ENCODE measurements around the gene PPEF2.

PPEF2 gene

GRCh38 chr4:75878246-75878756 is 24.0 kb downstream of the PPEF2 start:
- ATAC-seq: no peak

DNA sequence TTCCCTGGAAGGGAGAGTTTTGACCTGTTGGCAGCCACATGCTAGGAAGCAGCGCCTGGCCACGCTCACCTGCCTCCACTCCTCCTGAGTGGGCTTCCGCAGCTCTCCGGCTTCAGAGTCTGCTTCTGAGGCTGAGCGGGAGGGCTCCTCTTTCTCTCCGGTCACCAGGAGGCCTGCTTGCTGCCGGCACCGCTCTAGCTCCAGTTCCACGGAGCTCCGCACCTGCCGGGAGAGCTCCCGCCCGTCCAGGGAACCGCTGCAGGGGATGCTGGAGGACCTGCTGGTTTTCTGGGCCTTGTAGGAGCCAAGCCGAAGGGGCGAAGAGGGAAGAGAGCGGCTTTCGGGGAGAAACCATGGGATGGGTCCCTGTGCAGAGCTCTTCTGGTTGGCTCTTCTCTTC is 26.0 kb downstream of the PPEF2 start:
- no peak for TF ChIP-seq ZFP3 (CRISPR knock-in tag; IDR thresholded peaks at IDR 0.05)
- no peak for TF ChIP-seq GLIS3 (CRISPR knock-in tag; IDR thresholded peaks at IDR 0.05)
- no peak for ATAC-seq

More at GRCh38 chr4:75878246-75878756, 24.0 kb downstream of the PPEF2 start:
- no peak for TF ChIP-seq ARNTL (CRISPR knock-in tag; IDR thresholded peaks at IDR 0.05; ENCODE audit: borderline replicate concordance, low read depth)
- no peak for TF ChIP-seq ZNF8 (CRISPR knock-in tag; IDR thresholded peaks at IDR 0.05)
- TF ChIP-seq, protein P1, sequence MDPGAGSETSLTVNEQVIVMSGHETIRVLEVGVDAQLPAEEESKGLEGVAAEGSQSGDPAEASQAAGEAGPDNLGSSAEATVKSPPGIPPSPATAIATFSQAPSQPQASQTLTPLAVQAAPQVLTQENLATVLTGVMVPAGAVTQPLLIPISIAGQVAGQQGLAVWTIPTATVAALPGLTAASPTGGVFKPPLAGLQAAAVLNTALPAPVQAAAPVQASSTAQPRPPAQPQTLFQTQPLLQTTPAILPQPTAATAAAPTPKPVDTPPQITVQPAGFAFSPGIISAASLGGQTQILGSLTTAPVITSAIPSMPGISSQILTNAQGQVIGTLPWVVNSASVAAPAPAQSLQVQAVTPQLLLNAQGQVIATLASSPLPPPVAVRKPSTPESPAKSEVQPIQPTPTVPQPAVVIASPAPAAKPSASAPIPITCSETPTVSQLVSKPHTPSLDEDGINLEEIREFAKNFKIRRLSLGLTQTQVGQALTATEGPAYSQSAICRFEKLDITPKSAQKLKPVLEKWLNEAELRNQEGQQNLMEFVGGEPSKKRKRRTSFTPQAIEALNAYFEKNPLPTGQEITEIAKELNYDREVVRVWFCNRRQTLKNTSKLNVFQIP (CRISPR knock-in tag; IDR thresholded peaks at IDR 0.05; ENCODE audit: borderline replicate concordance, low read depth): no peak
- no peak for TF ChIP-seq PPARA (CRISPR knock-in tag; IDR thresholded peaks at IDR 0.05; ENCODE audit: borderline replicate concordance)
- no peak for TF ChIP-seq RARB (CRISPR knock-in tag; IDR thresholded peaks at IDR 0.05)
- no peak for TF ChIP-seq PATZ1 (CRISPR knock-in tag; IDR thresholded peaks at IDR 0.05; ENCODE audit: borderline replicate concordance)
- TF ChIP-seq OSR1 (CRISPR knock-in tag; IDR thresholded peaks at IDR 0.05): no peak
- no peak for TF ChIP-seq TCF4 (CRISPR knock-in tag; IDR thresholded peaks at IDR 0.05; ENCODE audit: borderline replicate concordance)
- TF ChIP-seq ZNF565 (CRISPR knock-in tag; conservative IDR thresholded peaks at IDR 0.05; ENCODE audit: low read depth): no peak

DNA sequence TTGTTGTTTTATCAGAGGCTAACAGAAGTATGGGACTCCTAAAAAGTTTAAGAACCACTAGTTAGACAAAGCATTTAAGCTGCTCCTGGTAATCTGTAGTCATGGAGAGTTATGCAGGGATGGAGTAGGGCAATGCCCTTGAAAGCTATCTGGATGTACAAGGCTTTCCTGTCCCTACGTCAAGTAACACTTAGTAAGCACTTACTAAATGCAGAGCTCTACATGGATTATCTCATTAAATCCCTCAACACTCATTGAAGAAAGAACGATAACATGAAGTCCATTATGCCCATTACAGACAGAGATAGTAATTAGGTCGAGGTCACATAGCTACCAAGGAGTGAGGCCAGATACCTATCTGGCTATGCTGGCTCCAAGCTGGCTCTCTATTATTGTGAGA is 33.2 kb downstream of the PPEF2 start:
- ATAC-seq: no peak
- TF ChIP-seq ESRRG (CRISPR knock-in tag; IDR thresholded peaks at IDR 0.05) (no peak), CSDC2 (CRISPR knock-in tag; IDR thresholded peaks at IDR 0.05) (no peak), ZFP3 (CRISPR knock-in tag; IDR thresholded peaks at IDR 0.05) (no peak), TCF4 (CRISPR knock-in tag; IDR thresholded peaks at IDR 0.05; ENCODE audit: borderline replicate concordance) (no peak), ARNTL (CRISPR knock-in tag; IDR thresholded peaks at IDR 0.05; ENCODE audit: borderline replicate concordance, low read depth) (no peak), GLIS3 (CRISPR knock-in tag; IDR thresholded peaks at IDR 0.05) (no peak), OSR1 (CRISPR knock-in tag; IDR thresholded peaks at IDR 0.05) (no peak), PATZ1 (CRISPR knock-in tag; IDR thresholded peaks at IDR 0.05; ENCODE audit: borderline replicate concordance) (no peak), PPARA (CRISPR knock-in tag; IDR thresholded peaks at IDR 0.05; ENCODE audit: borderline replicate concordance) (no peak), ZNF565 (CRISPR knock-in tag; conservative IDR thresholded peaks at IDR 0.05; ENCODE audit: low read depth) (no peak), TOX (CRISPR knock-in tag; IDR thresholded peaks at IDR 0.05; ENCODE audit: borderline replicate concordance) (no peak)
- TF ChIP-seq, protein P1 (CRISPR knock-in tag; IDR thresholded peaks at IDR 0.05; ENCODE audit: borderline replicate concordance, low read depth): no peak

GRCh38 chr4:75867130-75867529 is 35.1 kb downstream of the PPEF2 start:
- no peak for ATAC-seq
- TF ChIP-seq TOX (CRISPR knock-in tag; IDR thresholded peaks at IDR 0.05; ENCODE audit: borderline replicate concordance): no peak
- no peak for TF ChIP-seq ZNF565 (CRISPR knock-in tag; conservative IDR thresholded peaks at IDR 0.05; ENCODE audit: low read depth)
- no peak for TF ChIP-seq CSDC2 (CRISPR knock-in tag; IDR thresholded peaks at IDR 0.05)
- no peak for TF ChIP-seq ZFP3 (CRISPR knock-in tag; IDR thresholded peaks at IDR 0.05)
- TF ChIP-seq ESRRG (CRISPR knock-in tag; IDR thresholded peaks at IDR 0.05): no peak

DNA sequence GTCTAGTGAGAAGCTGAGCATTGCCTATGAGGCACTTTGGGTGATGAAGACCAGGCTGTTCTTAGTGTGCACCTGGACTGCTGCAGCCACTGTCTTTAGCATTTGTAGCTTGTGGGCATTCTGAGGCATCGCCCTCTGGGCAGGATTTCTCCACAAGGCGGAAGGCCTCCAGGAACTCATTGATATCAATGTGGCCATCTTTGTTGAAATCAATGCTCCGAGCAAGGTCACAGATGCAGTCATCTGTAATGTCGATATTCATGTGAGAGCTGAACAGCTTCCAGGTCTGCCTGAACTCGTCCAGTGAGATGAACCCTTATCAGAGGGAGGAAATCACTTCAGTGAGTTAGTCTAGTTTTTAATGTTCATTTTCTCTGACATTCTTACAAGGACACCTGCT is 41.6 kb downstream of the PPEF2 start:
- TF ChIP-seq ZNF8 (CRISPR knock-in tag; IDR thresholded peaks at IDR 0.05) (no peak), SNAI2 (CRISPR knock-in tag; IDR thresholded peaks at IDR 0.05) (no peak)

GRCh38 chr4:75858721-75859120 is 43.5 kb downstream of the PPEF2 start:
- ATAC-seq: no peak
- TF ChIP-seq PPARA (CRISPR knock-in tag; IDR thresholded peaks at IDR 0.05; ENCODE audit: borderline replicate concordance) (no peak), ZNF565 (CRISPR knock-in tag; conservative IDR thresholded peaks at IDR 0.05; ENCODE audit: low read depth) (no peak), ESRRG (CRISPR knock-in tag; IDR thresholded peaks at IDR 0.05) (no peak), PATZ1 (CRISPR knock-in tag; IDR thresholded peaks at IDR 0.05; ENCODE audit: borderline replicate concordance) (no peak), ZNF70 (CRISPR knock-in tag; IDR thresholded peaks at IDR 0.05) (no peak), OSR1 (CRISPR knock-in tag; IDR thresholded peaks at IDR 0.05) (no peak), ZC3H10 (CRISPR knock-in tag; IDR thresholded peaks at IDR 0.05) (no peak), SNAI2 (CRISPR knock-in tag; IDR thresholded peaks at IDR 0.05) (no peak)
- TF ChIP-seq, protein P1 (CRISPR knock-in tag; IDR thresholded peaks at IDR 0.05; ENCODE audit: borderline replicate concordance, low read depth): no peak

More for the DNA sequence above, 41.6 kb downstream of the PPEF2 start:
- ATAC-seq: no peak

Data from SK-N-SH treated with all-trans-retinoic acid at 6 μM for 48 hours (cell line).